NB4 (cell line): ENCODE measurements around the gene DOCK4.

Experiments
- POLR2A ChIP-seq: IDR thresholded peaks from 2 replicates; pipeline ENCODE4 v1.6.1; 2011; ENCODE audit warnings: mild to moderate bottlenecking; ENCODE audit not compliant: insufficient read length; ENCODE audit errors: extremely low read depth
- TF ChIP-seq, protein P1 (sequence below): IDR thresholded peaks from one replicate; pipeline ENCODE4 v1.5.1; 2012; ENCODE audit warnings: low read depth, low read length
- TF ChIP-seq, protein P2 (sequence below): IDR thresholded peaks from 2 replicates; pipeline ENCODE4 v1.6.1; 2011; ENCODE audit warnings: low read depth, low read length

- TF ChIP-seq POLR2A = no peak
- TF ChIP-seq, protein P1, sequence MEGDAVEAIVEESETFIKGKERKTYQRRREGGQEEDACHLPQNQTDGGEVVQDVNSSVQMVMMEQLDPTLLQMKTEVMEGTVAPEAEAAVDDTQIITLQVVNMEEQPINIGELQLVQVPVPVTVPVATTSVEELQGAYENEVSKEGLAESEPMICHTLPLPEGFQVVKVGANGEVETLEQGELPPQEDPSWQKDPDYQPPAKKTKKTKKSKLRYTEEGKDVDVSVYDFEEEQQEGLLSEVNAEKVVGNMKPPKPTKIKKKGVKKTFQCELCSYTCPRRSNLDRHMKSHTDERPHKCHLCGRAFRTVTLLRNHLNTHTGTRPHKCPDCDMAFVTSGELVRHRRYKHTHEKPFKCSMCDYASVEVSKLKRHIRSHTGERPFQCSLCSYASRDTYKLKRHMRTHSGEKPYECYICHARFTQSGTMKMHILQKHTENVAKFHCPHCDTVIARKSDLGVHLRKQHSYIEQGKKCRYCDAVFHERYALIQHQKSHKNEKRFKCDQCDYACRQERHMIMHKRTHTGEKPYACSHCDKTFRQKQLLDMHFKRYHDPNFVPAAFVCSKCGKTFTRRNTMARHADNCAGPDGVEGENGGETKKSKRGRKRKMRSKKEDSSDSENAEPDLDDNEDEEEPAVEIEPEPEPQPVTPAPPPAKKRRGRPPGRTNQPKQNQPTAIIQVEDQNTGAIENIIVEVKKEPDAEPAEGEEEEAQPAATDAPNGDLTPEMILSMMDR = no peak
- TF ChIP-seq, protein P2, sequence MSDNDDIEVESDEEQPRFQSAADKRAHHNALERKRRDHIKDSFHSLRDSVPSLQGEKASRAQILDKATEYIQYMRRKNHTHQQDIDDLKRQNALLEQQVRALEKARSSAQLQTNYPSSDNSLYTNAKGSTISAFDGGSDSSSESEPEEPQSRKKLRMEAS = no peak
Observed at GRCh38 chr7:111844904-111845671, 361.1 kb downstream of the DOCK4 start.
